ENCODE results near the gene ERCC8. TPM values are rescaled to one million over a fixed set of nuclear protein-coding genes. Genes with fewer than 3 reads are reported as not detected.

The ERCC8 gene
- total and polyA plus RNA-seq, 2 of the 8 experiments (the other 6 are each of a cell fraction or from before 2014, with no cell fraction given): 17.3 TPM

GRCh38 chr5:60927450-60927849 is 17.4 kb downstream of the ERCC8 start:
- H4K91ac ChIP-seq (replicated peaks; ENCODE audit: insufficient read length, low read length): no peak overlapping the region
- H4K8ac ChIP-seq (ENCODE audit: extremely low read depth, insufficient read depth, low read length): no peak overlapping the region
- H3K56ac ChIP-seq (replicated peaks; ENCODE audit: insufficient read length, low read depth, low read length): no peak overlapping the region
- H3K27me3 ChIP-seq (replicated peaks in 1 of 4; ENCODE audit: control insufficient read depth in 3 of 4, extremely low read depth in 1 of 4, insufficient read depth in 3 of 4, low read length in 3 of 4): no peaks in the 10 kb centered on the region
- H2BK120ac ChIP-seq (replicated peaks; ENCODE audit: low read depth, low read length): no peak overlapping the region
- no peak overlapping the region for H3K23ac ChIP-seq (ENCODE audit: insufficient read length)
- H3K4me1 ChIP-seq (replicated peaks in 1 of 4; ENCODE audit: control insufficient read depth in 3 of 4, insufficient read depth in 4 of 4, low read length in 3 of 4): no peaks in the 10 kb centered on the region
- H3K4ac ChIP-seq (replicated peaks; ENCODE audit: insufficient read length, low read depth, low read length): no peak overlapping the region
- no peaks in the 10 kb centered on the region for H3K9me3 ChIP-seq (ENCODE audit: insufficient read depth in 2 of 2, low read depth in 1 of 2, low read length in 1 of 2)
- no peaks in the 10 kb centered on the region for H3K79me1 ChIP-seq (ENCODE audit: low read depth, low read length)
- no peak overlapping the region for H2BK20ac ChIP-seq (ENCODE audit: low read length)
- DNase-seq (ENCODE audit: low read depth in 1 of 2, low spot score in 2 of 2) (no peak), FAIRE-seq (no peak)
- peaks cover 0 to 22% (median 4%) of the 10 kb centered on the region in 4 experiments; a peak in 4 of 8 replicates for H3K36me3 ChIP-seq (ENCODE audit: control insufficient read depth in 2 of 4, insufficient read depth in 4 of 4, low read length in 3 of 4)
- H3K18ac ChIP-seq (ENCODE audit: extremely low read depth, low read length): no peak overlapping the region
- H3K4me3 ChIP-seq (ENCODE audit: extremely low read depth in 1 of 4, insufficient read depth in 2 of 4, low read depth in 3 of 4, low read length in 4 of 4): no peak overlapping the region
- no peaks in the 10 kb centered on the region for H4K20me1 ChIP-seq (replicated peaks in 1 of 2; ENCODE audit: control insufficient read depth in 1 of 2, insufficient read depth in 2 of 2, low read length in 2 of 2)
- no peak overlapping the region for H2AK5ac ChIP-seq (ENCODE audit: low read depth, low read length)
- no peak overlapping the region for H3K4me2 ChIP-seq (ENCODE audit: insufficient read depth in 1 of 2, low read depth in 2 of 2, low read length in 2 of 2)
- no peaks in the 10 kb centered on the region for H3K79me2 ChIP-seq (ENCODE audit: control insufficient read depth in 1 of 2, insufficient read depth in 2 of 2, low read length in 2 of 2)
- H3K23me2 ChIP-seq (ENCODE audit: low read depth, low read length): no peaks in the 10 kb centered on the region
- H2BK15ac ChIP-seq (ENCODE audit: low read length): no peak overlapping the region
- H3K9ac ChIP-seq (replicated peaks in 1 of 4; ENCODE audit: extremely low read depth in 1 of 4, low read depth in 3 of 4, low read length in 3 of 4): no peak overlapping the region
- no peak overlapping the region for H2BK12ac ChIP-seq (ENCODE audit: low read depth, low read length)
- no peak overlapping the region for H3K27ac ChIP-seq (ENCODE audit: low read depth, low read length)
- H4K5ac ChIP-seq (ENCODE audit: insufficient read length, low read depth, low read length): no peak overlapping the region
- H2BK5ac ChIP-seq (ENCODE audit: low read depth, low read length): no peak overlapping the region
- no peak overlapping the region for H3K14ac ChIP-seq (ENCODE audit: insufficient read length)
- ChIA-PET POLR2A (ENCODE audit: partially characterized antibody) (no interaction called here), CTCF (ENCODE audit: partially characterized antibody) (interaction anchor here (1.1 to 1.4 kb wide), 3 partner anchors 8 to 254 kb away, joined by 3 to 4 read pairs (median 3); no protein-coding TSS in a partner anchor)
- no peak overlapping the region for H2AFZ ChIP-seq (ENCODE audit: low read length)
- TF ChIP-seq SIN3A (conservative IDR thresholded peaks at IDR 0.05 in 1 of 2, IDR thresholded peaks at IDR 0.05 in 1 of 2; ENCODE audit: low read depth in 1 of 2, low read length in 2 of 2): no peak
- TF ChIP-seq SAP30 (IDR thresholded peaks at IDR 0.05; ENCODE audit: insufficient read depth, insufficient replicate concordance, low read length): no peak
